NCI-H2107 treated with DMSO at 0.1 percent for 48 hours (cell line): ENCODE results near the gene ZNF283.
"Not testable (repeated sequence)": the region's sequence is repeated elsewhere in the genome, so short reads cannot be mapped to it uniquely, and the experiment has no call there.

Experiments used
- DNase-seq: peaks from one replicate; lab custom pipeline; 2025; ENCODE audit not compliant: unreplicated experiment; lab: John Stamatoyannopoulos, UW

The ZNF283 gene

DNA sequence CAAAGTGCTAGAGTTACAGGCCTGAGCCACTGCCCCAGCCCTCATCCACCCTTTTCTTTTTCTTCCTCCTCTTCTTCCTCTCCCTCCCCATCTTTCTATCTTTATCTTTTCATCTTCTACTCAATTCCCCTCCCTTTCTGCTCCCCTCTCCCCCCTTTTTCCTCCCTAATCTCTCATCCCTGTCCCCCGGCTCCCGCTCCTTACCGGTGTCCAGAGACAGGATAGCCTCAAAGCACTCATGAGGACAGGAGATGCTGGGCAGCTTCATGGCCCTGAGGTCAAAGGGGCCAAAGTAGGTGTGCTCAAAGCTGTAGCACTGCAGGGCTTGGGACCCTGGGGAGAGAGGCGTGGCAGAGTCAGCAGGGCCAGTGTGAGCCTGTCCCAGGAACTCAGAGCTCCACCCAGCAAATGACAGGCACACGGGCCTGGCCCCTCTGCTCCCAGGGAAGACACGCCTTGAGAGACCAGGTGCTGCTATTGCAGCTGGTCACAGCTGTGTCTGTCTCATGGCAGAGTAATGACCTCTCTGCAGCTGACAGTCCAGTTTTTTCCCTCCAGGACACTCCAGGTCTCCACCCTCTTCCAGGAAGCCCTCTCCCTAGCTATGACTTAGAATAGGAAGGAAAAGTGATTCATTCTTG, 27.5 kb upstream of the ZNF283 start:
- no peak for DNase-seq

DNA sequence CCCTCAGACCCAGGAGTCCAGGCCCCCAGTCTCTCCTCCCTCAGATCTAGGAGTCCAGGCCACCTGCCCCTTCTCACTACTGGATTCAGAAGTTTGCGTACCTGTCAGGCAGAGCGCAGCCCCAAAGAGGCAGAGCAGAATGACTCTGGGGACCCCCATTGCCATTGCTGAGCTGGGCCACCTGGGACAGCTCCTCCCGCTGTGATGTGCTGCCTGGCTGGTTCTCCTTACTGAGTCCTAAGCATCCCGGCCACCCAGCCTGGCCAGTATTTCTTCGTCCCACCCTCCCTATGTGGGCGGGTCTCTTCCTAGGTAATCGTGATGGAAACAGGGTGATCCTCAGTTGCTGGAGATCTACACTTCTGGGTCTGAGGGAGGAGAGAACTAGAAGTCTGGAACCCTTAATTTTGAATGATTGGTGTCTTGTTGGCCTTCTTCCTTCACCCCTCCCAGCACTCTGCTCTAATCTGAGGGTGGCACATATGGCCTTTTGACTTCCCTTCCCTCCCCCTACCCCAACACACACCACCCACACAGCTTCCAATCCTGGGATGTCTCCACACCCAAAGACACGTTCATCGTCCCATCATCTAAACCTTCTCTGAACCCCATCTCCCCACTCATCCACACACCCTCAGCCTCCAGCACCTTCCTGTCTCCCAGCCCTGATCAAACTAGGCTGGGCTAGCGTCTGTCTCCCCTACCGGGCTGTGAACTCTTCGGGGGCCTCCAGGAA, 24.7 kb upstream of the ZNF283 start, which contains the start of gene LYPD5:
Gene LYPD5 (minus strand): TSS at position 232 of the 736 bp plus-strand sequence. CDS start 67 bp downstream, at position 165.
- no peak for DNase-seq

DNA sequence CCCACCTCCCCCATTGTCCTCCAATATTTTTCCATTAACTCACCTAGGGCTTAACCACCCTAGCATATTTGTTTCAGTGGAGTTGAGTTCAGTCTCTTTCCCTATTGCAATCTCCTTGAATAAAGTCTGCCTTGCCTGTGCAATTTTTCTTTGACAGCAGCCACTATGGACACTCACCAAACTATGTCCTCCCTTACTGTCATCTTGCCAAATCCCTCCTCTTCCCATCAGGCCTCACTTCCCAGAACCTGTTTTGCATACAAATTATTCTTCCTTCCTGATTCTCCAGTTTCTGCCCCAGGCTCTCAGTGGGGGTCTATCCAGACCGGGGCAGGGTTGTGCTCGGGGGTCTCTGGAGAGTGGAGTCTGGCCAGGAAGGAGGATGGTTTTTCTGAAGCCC, 22.7 kb upstream of the ZNF283 start:
- no peak for DNase-seq

DNA sequence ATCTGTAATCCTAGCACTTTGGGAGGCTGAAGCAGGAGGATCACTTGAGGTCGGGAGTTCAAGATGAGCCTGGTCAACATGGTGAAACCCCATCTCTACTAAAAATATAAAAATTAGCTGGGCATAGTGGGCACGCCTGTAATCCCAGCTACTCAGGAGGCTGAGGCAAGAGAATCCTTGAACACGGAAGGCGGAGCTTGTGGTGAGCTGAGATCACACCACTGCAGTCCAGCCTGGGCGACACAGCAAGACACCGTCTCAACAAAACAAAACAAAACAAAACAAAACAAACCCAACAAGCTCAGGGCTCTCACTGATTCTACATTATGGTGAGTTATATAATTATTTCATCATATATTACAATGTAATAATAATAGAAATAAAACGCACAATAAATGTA, 20.7 kb upstream of the ZNF283 start:
- not testable (repeated sequence) for DNase-seq

DNA sequence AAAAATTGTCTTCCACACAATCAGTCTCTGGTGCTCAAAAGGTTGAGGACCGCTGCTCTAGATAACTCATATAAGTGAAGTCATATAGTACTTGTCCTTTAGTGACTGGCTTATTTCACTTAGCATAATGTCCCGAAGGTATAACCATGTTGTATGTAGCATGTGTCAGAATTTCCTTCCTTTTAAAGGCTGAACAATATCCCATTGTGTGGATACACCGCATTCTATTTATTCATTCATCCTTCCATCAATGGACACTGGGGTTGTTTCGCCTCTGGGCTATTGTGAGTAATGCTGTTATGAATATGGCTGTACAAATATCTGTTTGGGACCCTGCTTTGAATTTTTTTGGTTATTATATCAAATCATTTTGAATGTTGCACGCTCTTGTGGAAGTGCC, 20.3 kb upstream of the ZNF283 start:
- DNase-seq: no peak

DNA sequence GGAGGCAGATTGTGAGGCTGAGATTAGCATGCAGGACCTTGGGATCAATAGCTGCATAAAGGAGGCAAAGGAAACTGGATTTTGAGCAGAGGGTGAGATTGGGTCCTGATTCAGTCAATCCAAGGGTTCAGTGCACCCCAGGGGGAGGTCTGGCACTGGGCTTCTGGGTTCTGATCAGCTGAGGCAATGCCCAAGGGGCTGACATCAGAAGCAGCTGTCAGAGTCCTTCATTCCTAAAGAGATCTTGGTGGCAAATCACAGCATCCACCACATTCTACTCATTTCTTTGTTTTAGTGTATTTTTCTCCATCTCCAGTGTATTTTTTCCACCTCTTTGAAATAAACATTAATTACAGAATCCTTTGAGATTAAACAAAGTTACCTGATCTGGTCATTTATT, 19.5 kb upstream of the ZNF283 start:
- DNase-seq: no peak

DNA sequence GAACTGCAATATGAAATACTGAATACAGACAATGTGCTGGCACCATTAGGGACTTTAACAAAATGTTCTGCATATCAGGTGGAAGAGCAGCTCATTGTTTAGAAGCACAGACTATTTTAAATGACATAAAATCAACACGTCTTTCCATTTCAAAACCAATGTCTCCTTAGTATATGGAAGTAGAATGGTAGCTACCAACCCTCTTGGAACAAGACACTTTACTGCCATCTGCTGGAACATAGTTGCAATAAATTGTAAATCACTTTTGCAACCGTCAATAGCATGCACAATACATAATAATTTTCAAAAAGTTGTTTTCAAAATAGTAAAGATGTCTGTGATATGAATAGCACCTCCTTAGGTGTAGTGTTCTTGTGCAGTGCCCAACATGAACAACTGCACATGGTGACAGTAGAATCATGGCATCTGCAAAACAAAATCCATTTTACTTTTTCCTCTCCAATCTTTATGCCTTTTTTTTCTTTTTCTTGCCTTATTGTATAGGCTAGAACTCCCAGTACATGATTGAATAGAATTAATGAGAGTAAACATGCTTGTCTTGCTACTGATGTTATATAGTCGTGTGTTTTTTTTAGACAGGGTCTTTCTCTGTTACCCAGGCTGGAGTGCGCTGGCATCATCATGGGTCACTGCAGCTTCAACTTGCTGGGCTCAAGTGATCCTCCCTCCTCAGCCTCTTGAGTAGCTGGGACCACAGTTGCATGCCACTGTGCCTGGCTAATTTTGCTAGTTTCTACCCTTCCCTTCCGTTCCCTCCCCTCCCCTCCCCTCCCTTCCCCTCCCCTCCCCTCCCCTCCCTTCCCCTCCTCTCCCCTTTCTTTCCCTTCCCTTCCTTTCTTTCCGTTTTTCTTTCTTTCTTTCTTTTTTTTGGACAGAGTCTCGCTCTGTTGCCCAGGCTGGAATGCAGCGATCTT, 17.1 kb upstream of the ZNF283 start:
- peak; percentile 44 for DNase-seq

DNA sequence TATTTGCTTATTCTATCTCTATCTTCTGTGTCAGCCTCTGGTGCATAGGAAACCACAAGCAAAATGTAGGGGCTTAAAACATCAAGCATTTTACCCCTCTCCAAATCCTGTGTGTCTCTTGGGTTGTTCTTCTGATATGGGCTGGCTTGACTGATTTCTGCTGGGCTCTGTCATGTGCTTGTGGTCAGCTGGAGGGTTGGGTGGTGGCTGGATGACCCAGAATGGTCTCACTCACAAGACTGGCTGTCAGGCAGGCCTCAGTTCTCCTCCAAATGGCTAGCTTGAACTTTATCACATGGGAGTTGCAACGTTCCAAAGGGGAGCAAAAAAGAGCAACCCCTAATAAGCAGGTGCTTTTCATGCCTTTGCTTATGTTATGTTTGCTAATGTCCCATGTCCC, 15.3 kb upstream of the ZNF283 start:
- DNase-seq: no peak

DNA sequence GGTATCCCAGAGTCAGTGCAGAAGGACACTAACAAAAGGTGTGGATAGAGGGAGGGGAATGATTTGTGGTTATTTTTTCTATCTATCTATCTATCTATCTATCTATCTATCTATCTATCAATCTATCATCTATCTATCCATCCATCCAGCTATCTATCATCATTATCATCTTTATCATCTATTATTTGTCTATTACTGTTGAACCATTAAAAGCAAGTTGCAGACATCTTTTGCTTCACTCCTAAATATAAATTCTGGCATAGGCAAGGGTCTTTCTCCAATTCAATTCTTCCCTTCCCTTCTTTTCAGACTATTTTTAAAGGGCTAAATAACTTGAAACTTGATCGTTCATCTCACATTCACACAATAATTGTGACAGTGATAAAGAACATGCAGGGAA, 14.9 kb upstream of the ZNF283 start:
- no peak for DNase-seq

DNA sequence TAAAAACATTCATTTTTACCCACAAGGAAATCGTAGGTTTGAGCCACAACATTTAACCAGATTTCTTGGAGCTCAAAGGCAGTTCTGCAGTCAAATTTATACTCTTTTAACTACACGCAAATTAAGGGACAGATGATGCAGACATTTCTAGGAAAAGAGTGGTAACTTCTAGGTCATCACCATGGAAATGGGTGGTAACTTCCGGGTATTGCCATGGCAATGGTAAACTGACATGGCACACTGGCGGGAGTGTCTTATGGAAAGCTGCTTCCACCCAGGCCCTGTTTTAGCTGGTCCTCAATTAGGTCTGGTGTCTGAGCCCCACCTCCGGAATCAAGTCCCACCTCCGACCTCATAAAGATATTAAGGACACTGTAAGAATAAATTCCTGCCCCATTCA, 14.4 kb upstream of the ZNF283 start:
- DNase-seq: no peak

DNA sequence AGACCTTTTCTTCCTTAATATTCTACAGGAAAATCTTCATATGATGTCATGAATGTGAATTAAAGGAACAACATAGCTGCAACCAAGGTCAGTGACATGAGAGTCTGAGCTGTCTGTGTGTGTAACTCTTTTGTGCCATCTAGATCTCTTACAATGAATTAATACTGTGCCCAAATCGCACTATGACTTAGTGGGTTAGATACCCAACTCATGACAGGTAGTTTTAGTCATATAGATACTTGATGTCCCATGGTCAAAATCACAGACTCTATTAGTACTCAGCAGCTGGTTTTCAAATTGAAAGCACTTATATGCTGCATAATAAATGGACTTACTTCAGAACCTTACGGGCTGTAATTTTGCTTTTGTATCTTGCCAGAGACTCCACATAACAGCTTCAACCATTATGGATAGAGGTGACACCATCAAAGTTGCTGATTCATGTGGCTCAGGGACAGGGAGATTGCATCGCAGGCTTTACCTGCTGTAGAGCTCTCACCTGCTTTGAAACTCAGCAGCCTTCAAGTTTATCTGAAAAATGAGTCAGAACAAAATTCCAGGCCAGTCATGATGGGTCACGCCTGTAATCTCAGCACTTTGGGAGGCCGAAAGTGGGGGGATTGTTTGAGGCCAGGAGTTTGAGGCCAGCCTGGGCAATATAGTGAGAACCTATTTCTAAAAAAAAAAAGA, 12.3 kb upstream of the ZNF283 start:
- DNase-seq: no peak

DNA sequence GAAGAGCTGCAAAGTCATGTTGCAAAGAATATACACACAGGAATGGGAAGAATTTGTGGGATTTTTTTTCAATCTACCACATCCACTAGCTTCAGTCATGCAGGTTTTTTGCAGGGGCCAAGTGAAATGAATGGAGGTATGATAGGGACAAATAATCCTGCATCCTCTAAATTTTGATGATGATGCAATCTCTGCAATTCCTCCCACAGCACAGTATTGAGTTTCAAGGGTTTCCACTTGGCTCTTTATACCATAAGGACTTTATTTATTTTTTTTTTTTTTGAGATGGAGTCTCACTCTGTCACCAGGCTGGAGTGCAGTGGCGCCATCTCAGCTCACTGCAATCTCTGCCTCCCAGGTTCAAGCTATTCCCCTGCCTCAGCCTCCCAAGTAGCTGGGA, 9.7 kb upstream of the ZNF283 start:
- DNase-seq: not testable (repeated sequence)

DNA sequence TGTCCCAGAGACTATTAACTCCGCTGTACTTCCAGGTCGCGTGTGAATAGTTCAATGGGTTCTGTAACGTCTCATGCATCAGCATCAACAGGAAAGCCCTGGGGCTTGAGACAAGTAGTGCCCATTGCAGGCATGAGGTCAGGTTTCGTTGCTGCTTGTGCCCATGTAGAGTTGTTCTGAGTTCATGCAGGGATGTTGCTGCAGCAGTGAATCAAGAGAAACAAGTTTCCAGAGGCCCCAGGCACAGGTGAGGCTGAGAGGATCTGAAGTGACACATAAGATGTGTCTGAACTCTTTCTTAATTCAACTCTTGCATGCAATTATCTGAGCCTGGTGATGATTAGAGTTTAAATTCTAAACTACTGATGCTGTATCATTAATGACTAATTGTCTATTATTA, 8.6 kb upstream of the ZNF283 start:
- no peak for DNase-seq

DNA sequence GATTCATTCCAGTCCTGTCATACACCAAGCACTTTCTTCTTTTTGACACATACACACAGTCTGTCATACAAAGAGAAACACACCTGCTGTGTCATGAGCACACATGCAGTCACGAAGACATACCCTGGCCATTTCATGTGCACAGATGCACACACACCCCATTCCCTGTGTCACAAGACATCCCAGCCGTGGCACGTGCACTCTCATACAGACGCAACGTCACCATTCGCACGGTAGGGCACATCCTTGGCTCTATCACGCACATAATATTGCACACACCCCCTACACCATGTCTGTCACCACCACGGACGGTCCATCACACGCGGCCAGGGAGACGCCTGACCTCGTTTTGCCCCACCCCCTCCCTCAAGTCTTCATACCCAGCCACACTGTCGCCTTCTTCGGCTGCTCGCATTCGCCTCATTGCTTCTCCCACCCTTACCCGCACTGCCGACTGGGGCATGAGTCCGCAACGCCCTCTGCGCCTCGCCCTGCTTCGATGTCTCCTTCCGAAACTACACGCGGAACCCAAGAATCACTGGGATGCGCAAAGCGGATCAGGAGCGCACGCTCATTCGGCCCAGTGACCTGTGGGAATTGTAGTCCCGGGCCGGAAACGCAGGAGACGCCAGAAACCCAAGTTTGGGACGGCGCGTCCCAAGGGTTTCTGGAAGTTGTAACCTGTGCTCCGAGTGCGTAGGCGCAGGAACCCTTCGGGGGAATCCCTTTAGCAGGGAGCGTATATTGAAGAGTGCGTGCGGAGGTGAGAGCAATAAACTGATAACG, 6.8 kb upstream of the ZNF283 start:
- DNase-seq: no peak

DNA sequence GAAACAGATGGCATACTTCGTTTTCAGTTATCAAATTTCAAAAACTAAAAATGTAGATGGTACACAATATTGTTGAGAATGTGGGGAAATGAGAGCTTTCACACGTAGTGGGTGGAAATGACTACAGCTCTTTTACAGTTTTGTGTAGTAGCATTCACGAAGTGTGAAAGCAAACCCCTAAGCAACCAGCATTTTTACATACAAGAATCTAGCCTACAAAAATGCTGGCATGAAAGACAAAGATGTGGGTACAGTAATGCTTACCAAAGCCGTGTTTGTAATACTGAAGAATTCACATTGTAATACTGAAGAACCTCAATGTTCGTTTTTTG, 6.3 kb upstream of the ZNF283 start:
- DNase-seq: no peak

DNA sequence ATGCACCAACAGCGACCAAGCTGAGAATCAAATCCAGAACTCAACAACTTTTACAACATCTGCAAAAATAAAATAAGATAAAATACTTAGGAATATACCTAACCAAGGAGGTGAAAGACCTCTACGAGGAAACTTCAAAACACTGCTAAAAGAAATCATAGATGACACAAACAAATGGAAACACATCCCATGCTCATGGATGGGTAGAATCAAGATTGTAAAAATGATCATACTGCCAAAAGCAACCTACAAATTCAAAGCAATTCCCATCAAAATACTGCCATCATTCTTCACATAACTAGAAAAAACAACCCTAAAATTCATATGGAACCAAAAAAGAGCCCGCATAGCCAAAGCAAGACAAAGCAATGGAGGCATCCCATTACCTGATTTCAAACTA, 3.3 kb upstream of the ZNF283 start:
- not testable (repeated sequence) for DNase-seq

DNA sequence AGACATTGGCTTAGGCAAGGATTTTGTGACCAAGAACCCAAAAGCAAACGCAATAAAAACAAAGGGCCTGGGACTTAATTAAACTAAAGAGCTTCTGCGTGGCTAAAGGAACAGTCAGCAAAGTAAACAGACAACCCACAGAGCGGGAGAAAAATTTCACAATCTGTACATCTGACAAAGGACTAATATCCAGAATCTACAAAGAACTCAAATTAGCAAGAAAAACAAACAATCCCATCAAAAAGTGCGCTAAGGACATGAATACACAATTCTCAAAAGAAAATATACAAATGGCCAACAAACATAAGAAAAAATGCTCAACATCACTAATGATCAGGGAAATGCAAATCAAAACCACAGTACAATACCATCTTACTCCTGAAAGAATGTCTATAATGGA, 2.5 kb upstream of the ZNF283 start:
- not testable (repeated sequence) for DNase-seq

DNA sequence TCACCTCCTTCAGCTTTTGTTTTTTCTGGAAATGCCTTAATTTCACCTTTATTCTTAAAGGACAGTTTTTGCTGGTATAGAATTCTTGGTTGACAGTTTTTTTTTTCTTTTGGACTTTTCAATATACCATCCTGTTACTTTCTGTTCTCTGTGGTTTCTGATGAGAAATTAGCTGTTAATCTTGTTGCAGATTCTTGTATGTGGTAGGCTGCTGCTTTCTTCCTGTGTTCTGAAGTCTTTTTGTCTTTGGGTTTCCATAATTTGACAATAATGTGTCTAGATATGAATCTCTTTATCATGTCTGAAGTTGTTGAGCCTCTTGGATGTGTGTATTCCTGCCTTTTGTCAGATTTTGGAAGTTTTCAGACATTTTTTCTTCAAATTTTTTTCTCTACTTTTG, 12.0 kb downstream of the ZNF283 start:
- no peak for DNase-seq

DNA sequence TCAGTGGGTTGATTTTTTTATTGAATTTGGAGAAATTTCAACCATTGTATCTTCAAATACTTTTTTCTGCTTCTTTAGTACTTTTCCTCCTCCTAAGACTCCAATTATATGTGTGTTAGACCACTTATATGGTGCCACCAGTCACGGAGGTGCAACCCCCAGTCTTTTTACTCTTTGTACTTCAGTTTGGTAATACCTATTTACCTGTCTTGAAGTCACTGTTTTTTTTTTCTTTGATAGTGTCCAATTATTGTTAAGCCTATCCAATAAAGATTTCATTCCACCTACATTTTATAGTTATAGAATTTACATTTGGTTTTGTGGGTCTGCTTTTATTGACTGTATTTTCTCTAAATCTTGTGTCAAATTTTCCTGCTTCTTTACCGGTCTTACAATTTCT, 14.9 kb downstream of the ZNF283 start:
- DNase-seq: no peak

DNA sequence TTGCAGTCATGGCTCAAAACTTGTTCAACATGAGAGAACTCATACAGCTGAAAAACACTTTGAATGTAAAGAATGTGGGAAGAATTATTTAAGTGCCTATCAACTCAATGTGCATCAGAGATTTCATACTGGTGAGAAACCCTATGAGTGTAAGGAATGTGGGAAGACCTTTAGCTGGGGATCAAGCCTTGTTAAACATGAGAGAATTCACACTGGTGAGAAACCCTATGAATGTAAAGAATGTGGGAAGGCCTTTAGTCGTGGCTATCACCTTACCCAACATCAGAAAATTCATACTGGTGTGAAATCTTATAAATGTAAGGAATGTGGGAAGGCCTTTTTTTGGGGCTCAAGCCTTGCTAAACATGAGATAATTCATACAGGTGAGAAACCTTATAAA, 20.1 kb downstream of the ZNF283 start:
- DNase-seq: no peak

DNA sequence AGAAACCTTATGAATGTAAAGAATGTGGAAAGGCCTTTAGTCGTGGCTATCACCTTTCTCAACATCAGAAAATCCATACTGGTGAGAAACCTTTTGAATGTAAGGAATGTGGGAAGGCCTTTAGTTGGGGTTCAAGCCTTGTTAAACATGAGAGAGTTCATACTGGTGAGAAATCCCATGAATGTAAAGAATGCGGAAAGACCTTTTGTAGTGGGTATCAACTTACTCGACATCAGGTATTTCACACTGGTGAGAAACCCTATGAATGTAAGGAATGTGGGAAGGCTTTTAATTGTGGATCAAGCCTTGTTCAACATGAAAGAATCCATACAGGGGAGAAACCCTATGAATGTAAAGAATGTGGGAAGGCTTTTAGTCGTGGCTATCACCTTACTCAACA, 20.8 kb downstream of the ZNF283 start:
- no peak for DNase-seq
